SK-N-SH (cell line): ENCODE results near the gene SLC38A8. TPM values are rescaled to one million over a fixed set of nuclear protein-coding genes. Genes with fewer than 3 reads are reported as not detected.

Experiments
- CTCF ChIA-PET: fragments of 300-600, 350-600 bp; formaldehyde crosslinking; extraction: SDS; loops from one replicate; lab custom pipeline; 2021; lab: Yijun Ruan, JAX
- POLR2A ChIA-PET: fragments of 350-600 bp; sonication (Branson Sonifier 250); formaldehyde crosslinking; extraction: SDS; loops from one replicate; lab custom pipeline; 2020; ENCODE audit warnings: antibody characterized with exemption, inconsistent platforms; lab: Yijun Ruan, JAX
- DNase-seq: peaks from one replicate; pipeline ENCODE4 v3.0.0; 2012
- H2AFZ ChIP-seq: fragments of 200-600 bp; sonication (generic); 2 replicates; pipeline ENCODE4 v1.8.1; 2016; ENCODE audit warnings: antibody characterized with exemption, mild to moderate bottlenecking, low read depth
- H3F3A ChIP-seq: fragments of 200-600 bp; sonication (generic); replicated peaks from 2 replicates; pipeline ENCODE3; 2016; ENCODE audit warnings: antibody characterized with exemption, mild to moderate bottlenecking; ENCODE audit not compliant: insufficient read depth
- H3K27ac ChIP-seq, 2 experiments: fragments of 200-500 bp in 1 of 2; fragments of 200-600 bp in 1 of 2; sonication (Bioruptor generic) in 1 of 2; sonication (generic), shearing (Covaris generic) in 1 of 2; 2 replicates each; pipeline versions ENCODE4 v1.5.1 to v1.6.1; 2014 to 2016; ENCODE audit warnings: low read depth in 2 of 2, inconsistent platforms in 1 of 2, low read length in 1 of 2, mild to moderate bottlenecking in 1 of 2, mixed read lengths in 1 of 2
- H3K27me3 ChIP-seq: fragments of 200-600 bp; sonication (generic), shearing (Covaris generic); 2 replicates; pipeline ENCODE4 v1.6.1; 2016; ENCODE audit warnings: mixed run types; ENCODE audit not compliant: insufficient read depth
- H3K36me3 ChIP-seq, 2 experiments: fragments of 200-500 bp in 1 of 2; fragments of 200-600 bp in 1 of 2; sonication (Bioruptor generic) in 1 of 2; sonication (generic) in 1 of 2; replicated peaks in 1 of 2; 2 replicates each; pipeline versions ENCODE3 to v1.5.1; 2014 to 2016; ENCODE audit warnings: low read length in 1 of 2, mild to moderate bottlenecking in 1 of 2; ENCODE audit not compliant: insufficient read depth in 2 of 2, control insufficient read depth in 1 of 2
- H3K4me1 ChIP-seq, 2 experiments: fragments of 200-500 bp in 1 of 2; fragments of 200-600 bp in 1 of 2; sonication (Bioruptor generic) in 1 of 2; sonication (generic), shearing (Covaris generic) in 1 of 2; 2 replicates each; pipeline versions ENCODE4 v1.5.1 to v1.6.1; 2014 to 2016; ENCODE audit warnings: low read depth in 1 of 2, low read length in 1 of 2, mixed run types in 1 of 2; ENCODE audit not compliant: insufficient read depth in 2 of 2, control insufficient read depth in 1 of 2
- H3K4me2 ChIP-seq: fragments of 200-600 bp; sonication (generic), shearing (Covaris generic); 2 replicates; pipeline ENCODE4 v1.6.1; 2017; ENCODE audit warnings: mixed run types
- H3K4me3 ChIP-seq, 2 experiments: fragments of 200-500 bp in 1 of 2; fragments of 200-600 bp in 1 of 2; sonication (Bioruptor generic) in 1 of 2; sonication (generic), shearing (Covaris generic) in 1 of 2; 2 replicates each; pipeline versions ENCODE4 v1.5.1 to v1.8.1; 2014 to 2016; ENCODE audit warnings: low read depth in 2 of 2, inconsistent platforms in 1 of 2, low read length in 1 of 2, mild to moderate bottlenecking in 1 of 2, mixed read lengths in 1 of 2, moderate library complexity in 1 of 2
- H3K79me2 ChIP-seq: fragments of 200-600 bp; sonication (generic); 2 replicates; pipeline ENCODE4 v1.8.1; 2017; ENCODE audit warnings: mild to moderate bottlenecking; ENCODE audit not compliant: insufficient read depth
- H3K9ac ChIP-seq: fragments of 200-600 bp; sonication (generic); 2 replicates; pipeline ENCODE4 v1.6.1; 2017; ENCODE audit warnings: mixed run types
- H3K9me2 ChIP-seq: fragments of 200-600 bp; sonication (generic); 2 replicates; pipeline ENCODE4 v1.6.1; 2017; ENCODE audit warnings: mixed run types
- H3K9me3 ChIP-seq: fragments of 200-600 bp; sonication (generic); 2 replicates; pipeline ENCODE4 v1.6.1; 2017; ENCODE audit warnings: mixed run types, mild to moderate bottlenecking, moderate library complexity
- H4K20me1 ChIP-seq: fragments of 200-600 bp; sonication (generic); 2 replicates; pipeline ENCODE4 v1.6.1; 2017; ENCODE audit warnings: mild to moderate bottlenecking, mixed run types; ENCODE audit not compliant: insufficient read depth
- CHD2 ChIP-seq: fragments of 150-350 bp; IDR thresholded peaks from 2 replicates; pipeline ENCODE4 v1.6.1; 2018; ENCODE audit warnings: low read length; ENCODE audit not compliant: partially characterized antibody
- CTCF ChIP-seq: fragments of 200-600 bp; sonication (generic); IDR thresholded peaks from 2 replicates; pipeline ENCODE4 v1.6.1; 2017; ENCODE audit warnings: antibody characterized with exemption, mild to moderate bottlenecking, moderate library complexity
- EP300 ChIP-seq, 2 experiments: IDR thresholded peaks; 2 replicates each; pipeline versions ENCODE4 v1.4.0 to v1.6.1; 2012; ENCODE audit warnings: borderline replicate concordance in 1 of 2, low read depth in 1 of 2, low read length in 1 of 2
- FOSL2 ChIP-seq: IDR thresholded peaks from 2 replicates; pipeline ENCODE4 v1.4.0; 2012; ENCODE audit warnings: low read depth, mild to moderate bottlenecking, moderate library complexity, borderline replicate concordance
- FOXM1 ChIP-seq: IDR thresholded peaks from 2 replicates; pipeline ENCODE4 v1.4.0; 2012; ENCODE audit warnings: low read depth, mild to moderate bottlenecking
- GATA2 ChIP-seq: sonication (generic); formaldehyde crosslinking; IDR thresholded peaks from 2 replicates; pipeline ENCODE4 v1.5.0; 2020; ENCODE audit warnings: mild to moderate bottlenecking, missing genetic modification reagents
- IRF3 ChIP-seq: fragments of 150-350 bp; IDR thresholded peaks from 2 replicates; pipeline ENCODE4 v1.6.1; 2016; ENCODE audit warnings: mild to moderate bottlenecking, low read depth, low read length
- JUND ChIP-seq: IDR thresholded peaks from 2 replicates; pipeline ENCODE4 v1.4.0; 2012
- MAX ChIP-seq: IDR thresholded peaks from 2 replicates; pipeline ENCODE4 v1.4.0; 2012; ENCODE audit warnings: low read depth
- MEF2A ChIP-seq: IDR thresholded peaks from 2 replicates; pipeline ENCODE4 v1.4.0; 2012; ENCODE audit warnings: low read depth, borderline replicate concordance
- MXI1 ChIP-seq: IDR thresholded peaks from 2 replicates; pipeline ENCODE4 v1.6.1; 2012; ENCODE audit warnings: mild to moderate bottlenecking, low read depth, low read length, improper control_type of control experiment
- NFIC ChIP-seq: IDR thresholded peaks from 2 replicates; pipeline ENCODE4 v1.4.0; 2012; ENCODE audit warnings: borderline replicate concordance
- NRF1 ChIP-seq: IDR thresholded peaks from 2 replicates; pipeline ENCODE4 v1.6.1; 2012; ENCODE audit warnings: low read depth, mild to moderate bottlenecking, low read length
- POLR2AphosphoS5 ChIP-seq: IDR thresholded peaks from 2 replicates; pipeline ENCODE4 v1.6.1; 2012; ENCODE audit warnings: low read depth, low read length
- RFX5 ChIP-seq: IDR thresholded peaks from 2 replicates; pipeline ENCODE4 v1.6.1; 2012; ENCODE audit warnings: mild to moderate bottlenecking, improper control_type of control experiment, low read length
- RXRA ChIP-seq: IDR thresholded peaks from 2 replicates; pipeline ENCODE4 v1.4.0; 2012; ENCODE audit warnings: low read depth, mild to moderate bottlenecking, borderline replicate concordance
- SMC3 ChIP-seq: IDR thresholded peaks from 2 replicates; pipeline ENCODE4 v1.6.1; 2012; ENCODE audit warnings: low read depth, low read length, improper control_type of control experiment
- TEAD4 ChIP-seq: IDR thresholded peaks from 2 replicates; pipeline ENCODE4 v1.4.0; 2012; ENCODE audit warnings: mild to moderate bottlenecking, borderline replicate concordance; ENCODE audit not compliant: insufficient read depth
- ZBTB33 ChIP-seq: IDR thresholded peaks from 2 replicates; pipeline ENCODE4 v1.4.0; 2012; ENCODE audit warnings: low read depth, borderline replicate concordance
- WGBS: methylation state at CpG from one replicate; pipeline ENCODE4 v1.1.6; 2017; ENCODE audit warnings: low lambda C conversion rate; 5-methylcytosine and 5-hydroxymethylcytosine counted together
- polyA plus RNA-seq, 3 experiments: library from polyadenylated mRNA; depleted of rRNA; stranded (reverse); fragments of >200 nt; gene quantifications; 2 replicates each; pipeline ENCODE4 v1.2.3, GENCODE V29; 2012
- TF ChIP-seq, protein P1 (sequence below): IDR thresholded peaks from 2 replicates; pipeline ENCODE4 v1.4.0; 2012; ENCODE audit warnings: low read depth, borderline replicate concordance

Gene SLC38A8
- polyA plus RNA-seq, 1 of the 3 experiments (the other 2 are of a cell fraction): not detected

GRCh38 chr16:84036982-84037425 lies 5.6 kb downstream of the SLC38A8 start:
- no peaks in the 10 kb centered on the region; the same call in 1 of the 2 replicates for H3K27me3 ChIP-seq
- no peaks in the 10 kb centered on the region for H3K9me2 ChIP-seq

More at GRCh38 chr16:84036982-84037425, 5.6 kb downstream of the SLC38A8 start:
- DNase-seq: no peak
- Histone ChIP-seq H3K36me3 (no peaks in the 10 kb centered on the region), H4K20me1 (no peaks in the 10 kb centered on the region), H3K4me1 (no peaks in the 10 kb centered on the region; a peak in 1 of 4 replicates), H3K79me2 (no peaks in the 10 kb centered on the region), H3K27ac (no peak overlapping the region), H2AFZ (no peak overlapping the region), H3K9me3 (no peaks in the 10 kb centered on the region), H3K9ac (no peak overlapping the region), H3K4me3 (no peak overlapping the region), H3F3A (no peaks in the 10 kb centered on the region), H3K4me2 (no peak overlapping the region)
- WGBS: 68% methylated on average over 7 of the region's 8 CpGs
- ChIA-PET CTCF (no interaction called here), POLR2A (no interaction called here)
- TF ChIP-seq IRF3 (no peak), MEF2A (no peak), NRF1 (no peak), CHD2 (no peak), TEAD4 (no peak), MXI1 (no peak), FOXM1 (no peak), RXRA (no peak), GATA2 (CRISPR knock-in tag) (no peak), FOSL2 (no peak), NFIC (no peak), MAX (no peak), CTCF (no peak), EP300 (IDR thresholded peaks at IDR 0.05; ENCODE audit: borderline replicate concordance in 1 of 2, low read depth in 1 of 2, low read length in 1 of 2) (no peak), ZBTB33 (no peak), RFX5 (no peak), POLR2AphosphoS5 (no peak), SMC3 (no peak), JUND (no peak)
- TF ChIP-seq, protein P1, sequence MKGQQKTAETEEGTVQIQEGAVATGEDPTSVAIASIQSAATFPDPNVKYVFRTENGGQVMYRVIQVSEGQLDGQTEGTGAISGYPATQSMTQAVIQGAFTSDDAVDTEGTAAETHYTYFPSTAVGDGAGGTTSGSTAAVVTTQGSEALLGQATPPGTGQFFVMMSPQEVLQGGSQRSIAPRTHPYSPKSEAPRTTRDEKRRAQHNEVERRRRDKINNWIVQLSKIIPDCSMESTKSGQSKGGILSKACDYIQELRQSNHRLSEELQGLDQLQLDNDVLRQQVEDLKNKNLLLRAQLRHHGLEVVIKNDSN: no peak
